MM.1S (cell line): ENCODE results near the gene BID.

Source experiments
- DNase-seq: peaks from one replicate; pipeline ENCODE4 v3.0.0-alpha.2; 2015
- H2AFZ ChIP-seq: fragments of 300-600 bp; sonication (generic); 2 replicates; pipeline ENCODE4 v1.6.0; 2016; ENCODE audit warnings: antibody characterized with exemption, low read length
- H3F3A ChIP-seq: fragments of 300-600 bp; sonication (generic); 2 replicates; pipeline ENCODE4 v1.6.1; 2016; ENCODE audit warnings: mild to moderate bottlenecking, antibody characterized with exemption, low read length, moderate library complexity, mixed read lengths; ENCODE audit not compliant: insufficient read depth
- H3K27ac ChIP-seq: fragments of 300-600 bp; sonication (generic); 2 replicates; pipeline ENCODE4 v1.5.1; 2016; ENCODE audit warnings: mild to moderate bottlenecking, low read length
- H3K27me3 ChIP-seq: fragments of 300-600 bp; sonication (generic); replicated peaks from 2 replicates; pipeline ENCODE4 v1.6.0; 2016; ENCODE audit warnings: low read length; ENCODE audit not compliant: insufficient read depth
- H3K36me3 ChIP-seq: fragments of 300-600 bp; sonication (generic); replicated peaks from 2 replicates; pipeline ENCODE4 v1.6.1; 2016; ENCODE audit warnings: mild to moderate bottlenecking, low read length, mixed read lengths; ENCODE audit not compliant: insufficient read depth
- H3K4me1 ChIP-seq: fragments of 300-600 bp; sonication (generic); 2 replicates; pipeline ENCODE4 v1.6.1; 2016; ENCODE audit warnings: low read length, mixed read lengths
- H3K4me2 ChIP-seq: fragments of 300-600 bp; sonication (generic); 2 replicates; pipeline ENCODE4 v1.6.0; 2016; ENCODE audit warnings: low read depth, low read length
- H3K4me3 ChIP-seq: fragments of 300-600 bp; sonication (generic); 2 replicates; pipeline ENCODE4 v1.5.1; 2016; ENCODE audit warnings: low read length, mixed read lengths
- H3K79me2 ChIP-seq: fragments of 300-600 bp; sonication (generic); 2 replicates; pipeline ENCODE4 v1.6.1; 2016; ENCODE audit warnings: mixed run types, low read length, mixed read lengths
- H3K9ac ChIP-seq: fragments of 300-600 bp; sonication (generic); 2 replicates; pipeline ENCODE4 v1.6.1; 2016; ENCODE audit warnings: low read length, mixed read lengths
- H3K9me2 ChIP-seq: fragments of 300-600 bp; sonication (generic); replicated peaks from 2 replicates; pipeline ENCODE4 v1.6.1; 2016; ENCODE audit warnings: mild to moderate bottlenecking, low read length, mixed read lengths; ENCODE audit not compliant: insufficient read depth
- H3K9me3 ChIP-seq: fragments of 300-600 bp; sonication (generic); replicated peaks from 2 replicates; pipeline ENCODE4 v1.6.1; 2016; ENCODE audit warnings: mild to moderate bottlenecking, low read length, mixed read lengths; ENCODE audit not compliant: insufficient read depth
- H4K20me1 ChIP-seq: fragments of 300-600 bp; sonication (generic); 2 replicates; pipeline ENCODE4 v1.6.1; 2016; ENCODE audit warnings: mild to moderate bottlenecking, low read length, moderate library complexity, mixed read lengths; ENCODE audit not compliant: insufficient read depth
- CTCF ChIP-seq: fragments of 300-600 bp; sonication (generic); IDR thresholded peaks from 2 replicates; pipeline ENCODE4 v1.5.1; 2016; ENCODE audit warnings: antibody characterized with exemption, low read length, mixed read lengths
- EZH2 ChIP-seq: fragments of 300-600 bp; sonication (generic); optimal IDR thresholded peaks from 2 replicates; pipeline ENCODE3; 2017; ENCODE audit warnings: low read depth, mild to moderate bottlenecking, antibody characterized with exemption, low read length, mixed read lengths
- EZH2phosphoT487 ChIP-seq: fragments of 300-600 bp; sonication (generic); IDR thresholded peaks from 2 replicates; pipeline ENCODE4 v1.6.1; 2018; ENCODE audit warnings: antibody characterized with exemption, low read length

The BID gene

GRCh38 chr22:17808693-17809403 is 34.6 kb upstream of the BID start:
- no peak for TF ChIP-seq EZH2phosphoT487
- TF ChIP-seq EZH2 = no peak
- TF ChIP-seq CTCF = no peak
- Histone ChIP-seq H3K27ac (no peak overlapping the region), H3K4me3 (no peak overlapping the region), H3F3A (no peaks in the 10 kb centered on the region), H3K4me2 (no peak overlapping the region), H2AFZ (no peak overlapping the region), H4K20me1 (no peaks in the 10 kb centered on the region), H3K4me1 (no peaks in the 10 kb centered on the region), H3K79me2 (no peaks in the 10 kb centered on the region), H3K36me3 (no peaks in the 10 kb centered on the region; the same call in 1 of the 2 replicates), H3K9me2 (no peaks in the 10 kb centered on the region), H3K9ac (no peak overlapping the region), H3K9me3 (no peaks in the 10 kb centered on the region), H3K27me3 (no peaks in the 10 kb centered on the region)
- DNase-seq = no peak

GRCh38 chr22:17807578-17808410 is 33.5 kb upstream of the BID start:
- Histone ChIP-seq H3K36me3 (no peaks in the 10 kb centered on the region; the same call in 1 of the 2 replicates), H3K79me2 (no peaks in the 10 kb centered on the region), H2AFZ (no peak overlapping the region), H4K20me1 (no peaks in the 10 kb centered on the region), H3F3A (no peaks in the 10 kb centered on the region), H3K27ac (no peak overlapping the region), H3K9me3 (no peaks in the 10 kb centered on the region), H3K4me2 (no peak overlapping the region), H3K9ac (no peak overlapping the region), H3K4me3 (no peak overlapping the region), H3K27me3 (no peaks in the 10 kb centered on the region), H3K9me2 (no peaks in the 10 kb centered on the region), H3K4me1 (no peaks in the 10 kb centered on the region)
- no peak for TF ChIP-seq EZH2
- TF ChIP-seq CTCF = no peak
- TF ChIP-seq EZH2phosphoT487 = no peak
- DNase-seq = no peak

GRCh38 chr22:17807086-17807485 is 32.8 kb upstream of the BID start:
- Histone ChIP-seq H3K27ac (no peak overlapping the region), H3K79me2 (no peaks in the 10 kb centered on the region), H3K4me1 (no peaks in the 10 kb centered on the region), H3K4me3 (no peak overlapping the region), H3F3A (no peaks in the 10 kb centered on the region), H3K27me3 (no peaks in the 10 kb centered on the region), H3K9me2 (no peaks in the 10 kb centered on the region), H3K4me2 (no peak overlapping the region), H3K36me3 (no peaks in the 10 kb centered on the region; the same call in 1 of the 2 replicates), H3K9me3 (no peaks in the 10 kb centered on the region), H2AFZ (no peak overlapping the region), H3K9ac (no peak overlapping the region), H4K20me1 (no peaks in the 10 kb centered on the region)
- TF ChIP-seq EZH2 = no peak
- no peak for TF ChIP-seq CTCF
- TF ChIP-seq EZH2phosphoT487 = no peak
- no peak for DNase-seq
